ENCODE results near the gene TAF5.

TAF5 gene

DNA sequence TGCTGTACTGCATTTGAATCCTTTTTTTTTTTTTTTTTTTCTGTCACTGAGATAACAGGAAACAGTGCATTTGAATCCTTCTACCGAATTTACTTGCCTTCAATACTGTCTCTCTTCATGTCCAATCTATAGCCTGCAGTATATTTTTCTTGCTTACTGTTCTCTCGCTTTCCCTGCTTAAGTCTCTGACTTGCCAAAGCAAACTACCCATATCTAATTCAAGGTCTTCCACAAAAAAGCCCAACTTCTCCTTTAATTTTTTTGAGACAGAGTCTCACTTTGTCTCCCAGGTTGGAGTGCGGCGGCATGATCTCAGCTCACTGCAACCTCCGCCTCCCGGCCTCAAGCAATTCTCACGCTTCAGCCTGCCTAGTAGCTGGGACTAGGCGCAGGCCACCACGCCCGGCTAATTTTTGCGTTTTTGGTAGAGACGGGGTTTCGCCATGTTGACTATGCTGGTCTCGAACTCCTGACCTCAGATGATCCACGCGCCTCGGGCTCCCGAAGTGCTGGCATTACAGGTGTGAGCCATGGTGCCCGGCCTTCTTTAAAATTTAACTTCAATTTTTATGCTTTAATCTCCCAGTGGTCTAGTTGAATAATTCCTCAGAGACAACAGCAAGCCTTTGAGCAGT lies 29.5 kb downstream of the TAF5 start:
- Histone ChIP-seq H3K79me1 (ENCODE audit: low read depth, low read length) (peaks cover 8% of the 10 kb centered on the region), H3K23ac (ENCODE audit: low read depth, low read length, poor library complexity) (no peak overlapping the region), H2BK120ac (ENCODE audit: low read depth, low read length) (no peak overlapping the region), H3K36me3 (replicated peaks in 1 of 2; ENCODE audit: control insufficient read depth in 2 of 2, insufficient read depth in 2 of 2, low read length in 2 of 2) (peaks cover 15 to 64% of the 10 kb centered on the region in 2 donors), H4K91ac (ENCODE audit: low read depth, low read length, poor library complexity) (no peak overlapping the region), H3K9ac (ENCODE audit: low read depth, low read length, poor library complexity) (no peak overlapping the region), H3K4ac (ENCODE audit: low read length) (no peak overlapping the region), H3K4me2 (ENCODE audit: insufficient read depth, low read length, poor library complexity, severe bottlenecking) (peak overlapping the region; percentile 75), H2AK5ac (ENCODE audit: low read depth, low read length) (no peak overlapping the region), H3K27ac (replicated peaks; ENCODE audit: low read length) (no peak overlapping the region), H3K4me3 (ENCODE audit: low read length in 2 of 2) (peak overlapping the region; percentile 71 to 89), H3K18ac (ENCODE audit: low read length) (no peak overlapping the region), H2BK5ac (ENCODE audit: low read length) (no peak overlapping the region), H3K4me1 (ENCODE audit: control insufficient read depth in 2 of 2, insufficient read depth in 1 of 2, low read depth in 1 of 2, low read length in 2 of 2) (peaks cover 4 to 11% of the 10 kb centered on the region in 2 donors), H3K27me3 (ENCODE audit: control insufficient read depth in 3 of 3, insufficient read depth in 3 of 3, low read depth in 1 of 3, low read length in 3 of 3) (no peaks in the 10 kb centered on the region), H3K9me3 (replicated peaks in 1 of 2; ENCODE audit: control insufficient read depth in 2 of 2, insufficient read depth in 1 of 2, low read depth in 1 of 2, low read length in 2 of 2) (no peaks in the 10 kb centered on the region), H4K8ac (ENCODE audit: low read depth, low read length) (no peak overlapping the region), H2BK12ac (ENCODE audit: low read length) (no peak overlapping the region), H2AFZ (ENCODE audit: low read length) (no peak overlapping the region), H3K14ac (ENCODE audit: low read length) (no peak overlapping the region), H2BK15ac (ENCODE audit: low read length) (no peak overlapping the region)
- DNase-seq (ENCODE audit: low spot score): no peak
- no CpG with 5 or more reads among the region's 19 CpGs for WGBS, 2 donors (ENCODE audit: extremely low coverage in 2 of 2, insufficient read length in 2 of 2, insufficient replicate concordance in 1 of 2)

- Histone ChIP-seq H2BK5ac (ENCODE audit: low read length) (no peak overlapping the region), H3K9me3 (replicated peaks in 1 of 2; ENCODE audit: control insufficient read depth in 2 of 2, insufficient read depth in 1 of 2, low read depth in 1 of 2, low read length in 2 of 2) (no peaks in the 10 kb centered on the region), H4K8ac (ENCODE audit: low read depth, low read length) (no peak overlapping the region), H3K14ac (ENCODE audit: low read length) (no peak overlapping the region), H2BK120ac (ENCODE audit: low read depth, low read length) (no peak overlapping the region), H3K4ac (ENCODE audit: low read length) (no peak overlapping the region), H2BK15ac (ENCODE audit: low read length) (no peak overlapping the region), H3K27ac (replicated peaks; ENCODE audit: low read length) (no peak overlapping the region), H2AFZ (ENCODE audit: low read length) (no peak overlapping the region), H4K91ac (ENCODE audit: low read depth, low read length, poor library complexity) (no peak overlapping the region), H3K4me2 (ENCODE audit: insufficient read depth, low read length, poor library complexity, severe bottlenecking) (no peak overlapping the region), H3K4me1 (ENCODE audit: control insufficient read depth in 2 of 2, insufficient read depth in 1 of 2, low read depth in 1 of 2, low read length in 2 of 2) (no peaks in the 10 kb centered on the region), H3K18ac (ENCODE audit: low read length) (no peak overlapping the region), H2AK5ac (ENCODE audit: low read depth, low read length) (no peak overlapping the region), H3K9ac (ENCODE audit: low read depth, low read length, poor library complexity) (no peak overlapping the region), H3K36me3 (replicated peaks in 1 of 2; ENCODE audit: control insufficient read depth in 2 of 2, insufficient read depth in 2 of 2, low read length in 2 of 2) (peaks cover 55 to 100% of the 10 kb centered on the region in 2 donors), H3K79me1 (ENCODE audit: low read depth, low read length) (no peaks in the 10 kb centered on the region), H3K27me3 (ENCODE audit: control insufficient read depth in 3 of 3, insufficient read depth in 3 of 3, low read depth in 1 of 3, low read length in 3 of 3) (no peaks in the 10 kb centered on the region), H3K4me3 (ENCODE audit: low read length in 2 of 2) (no peak overlapping the region), H2BK12ac (ENCODE audit: low read length) (no peak overlapping the region), H3K23ac (ENCODE audit: low read depth, low read length, poor library complexity) (no peak overlapping the region)
- no CpG with 5 or more reads among the region's 2 CpGs for WGBS, 2 donors (ENCODE audit: extremely low coverage in 2 of 2, insufficient read length in 2 of 2, insufficient replicate concordance in 1 of 2)
- DNase-seq (ENCODE audit: low spot score): no peak
Observed at GRCh38 chr10:103413564-103413963, 45.8 kb downstream of the TAF5 start.

GRCh38 chr10:103415581-103415980 lies 47.8 kb downstream of the TAF5 start:
- no peaks in the 10 kb centered on the region for H3K27me3 ChIP-seq (ENCODE audit: control insufficient read depth in 3 of 3, insufficient read depth in 3 of 3, low read depth in 1 of 3, low read length in 3 of 3)
- no peak overlapping the region for H2BK15ac ChIP-seq (ENCODE audit: low read length)
- peaks cover 66 to 100% of the 10 kb centered on the region in 2 donors for H3K36me3 ChIP-seq (replicated peaks in 1 of 2; ENCODE audit: control insufficient read depth in 2 of 2, insufficient read depth in 2 of 2, low read length in 2 of 2)
- no CpG with 5 or more reads among the region's 8 CpGs for WGBS, 2 donors (ENCODE audit: extremely low coverage in 2 of 2, insufficient read length in 2 of 2, insufficient replicate concordance in 1 of 2)
- H3K23ac ChIP-seq (ENCODE audit: low read depth, low read length, poor library complexity): no peak overlapping the region
- no peak overlapping the region for H3K9ac ChIP-seq (ENCODE audit: low read depth, low read length, poor library complexity)
- H4K8ac ChIP-seq (ENCODE audit: low read depth, low read length): no peak overlapping the region
- no peak overlapping the region for H2BK12ac ChIP-seq (ENCODE audit: low read length)
- H2BK5ac ChIP-seq (ENCODE audit: low read length): no peak overlapping the region
- H3K27ac ChIP-seq (replicated peaks; ENCODE audit: low read length): no peak overlapping the region
- no peak overlapping the region for H3K14ac ChIP-seq (ENCODE audit: low read length)
- no peak overlapping the region for H3K18ac ChIP-seq (ENCODE audit: low read length)
- H4K91ac ChIP-seq (ENCODE audit: low read depth, low read length, poor library complexity): no peak overlapping the region
- no peak overlapping the region for H2BK120ac ChIP-seq (ENCODE audit: low read depth, low read length)
- H3K4ac ChIP-seq (ENCODE audit: low read length): no peak overlapping the region
- no peak overlapping the region for H3K4me3 ChIP-seq (ENCODE audit: low read length in 2 of 2)
- H3K4me1 ChIP-seq (ENCODE audit: control insufficient read depth in 2 of 2, insufficient read depth in 1 of 2, low read depth in 1 of 2, low read length in 2 of 2): no peaks in the 10 kb centered on the region
- H2AK5ac ChIP-seq (ENCODE audit: low read depth, low read length): no peak overlapping the region
- H2AFZ ChIP-seq (ENCODE audit: low read length): no peak overlapping the region
- no peaks in the 10 kb centered on the region for H3K79me1 ChIP-seq (ENCODE audit: low read depth, low read length)
- no peaks in the 10 kb centered on the region for H3K9me3 ChIP-seq (replicated peaks in 1 of 2; ENCODE audit: control insufficient read depth in 2 of 2, insufficient read depth in 1 of 2, low read depth in 1 of 2, low read length in 2 of 2)
- no peak overlapping the region for H3K4me2 ChIP-seq (ENCODE audit: insufficient read depth, low read length, poor library complexity, severe bottlenecking)
- DNase-seq (ENCODE audit: low spot score): no peak

GRCh38 chr10:103416436-103417147 lies 48.8 kb downstream of the TAF5 start:
- DNase-seq (ENCODE audit: low spot score): peak; percentile 24
- Histone ChIP-seq H3K27me3 (ENCODE audit: control insufficient read depth in 3 of 3, insufficient read depth in 3 of 3, low read depth in 1 of 3, low read length in 3 of 3) (no peaks in the 10 kb centered on the region), H3K4me3 (ENCODE audit: low read length in 2 of 2) (no peak overlapping the region), H4K91ac (ENCODE audit: low read depth, low read length, poor library complexity) (no peak overlapping the region), H4K8ac (ENCODE audit: low read depth, low read length) (no peak overlapping the region), H3K9ac (ENCODE audit: low read depth, low read length, poor library complexity) (no peak overlapping the region), H3K36me3 (replicated peaks in 1 of 2; ENCODE audit: control insufficient read depth in 2 of 2, insufficient read depth in 2 of 2, low read length in 2 of 2) (peaks cover 69 to 99% of the 10 kb centered on the region in 2 donors), H3K79me1 (ENCODE audit: low read depth, low read length) (no peaks in the 10 kb centered on the region), H2AFZ (ENCODE audit: low read length) (no peak overlapping the region), H2BK12ac (ENCODE audit: low read length) (no peak overlapping the region), H3K4me2 (ENCODE audit: insufficient read depth, low read length, poor library complexity, severe bottlenecking) (no peak overlapping the region), H2BK120ac (ENCODE audit: low read depth, low read length) (no peak overlapping the region), H3K23ac (ENCODE audit: low read depth, low read length, poor library complexity) (no peak overlapping the region), H3K14ac (ENCODE audit: low read length) (no peak overlapping the region), H3K9me3 (replicated peaks in 1 of 2; ENCODE audit: control insufficient read depth in 2 of 2, insufficient read depth in 1 of 2, low read depth in 1 of 2, low read length in 2 of 2) (no peaks in the 10 kb centered on the region), H3K18ac (ENCODE audit: low read length) (no peak overlapping the region), H3K4ac (ENCODE audit: low read length) (no peak overlapping the region), H2AK5ac (ENCODE audit: low read depth, low read length) (no peak overlapping the region), H3K27ac (replicated peaks; ENCODE audit: low read length) (no peak overlapping the region), H3K4me1 (ENCODE audit: control insufficient read depth in 2 of 2, insufficient read depth in 1 of 2, low read depth in 1 of 2, low read length in 2 of 2) (no peaks in the 10 kb centered on the region), H2BK15ac (ENCODE audit: low read length) (no peak overlapping the region), H2BK5ac (ENCODE audit: low read length) (no peak overlapping the region)
- no CpG with 5 or more reads among the region's 8 CpGs for WGBS, 2 donors (ENCODE audit: extremely low coverage in 2 of 2, insufficient read length in 2 of 2, insufficient replicate concordance in 1 of 2)

Measured in neuronal stem cell (in vitro differentiated cells).